Cardiac muscle cell (in vitro differentiated cells and primary cell): ENCODE results near the gene RAI1. TPM values are rescaled to one million over a fixed set of nuclear protein-coding genes. Genes with fewer than 3 reads are reported as not detected.

Experiments
- DNase-seq, 2 donors: peaks; one replicate each; pipeline versions ENCODE4 v3.0.0 to v3.0.0-alpha.2; 2010 to 2017; ENCODE audit warnings: low read depth in 1 of 2, low spot score in 1 of 2
- H3K27ac ChIP-seq: fragments of 200-600 bp; sonication (generic); 2 replicates; pipeline ENCODE4 v1.5.1; 2016
- H3K27me3 ChIP-seq: fragments of 200-600 bp; sonication (generic); 2 replicates; pipeline ENCODE4 v1.6.0; 2016; ENCODE audit warnings: control low read depth
- H3K36me3 ChIP-seq: fragments of 200-600 bp; sonication (generic); 2 replicates; pipeline ENCODE4 v1.5.1; 2016; ENCODE audit warnings: control low read depth
- H3K4me1 ChIP-seq: fragments of 200-600 bp; sonication (generic); 2 replicates; pipeline ENCODE4 v1.8.1; 2017; ENCODE audit warnings: low read depth, mild to moderate bottlenecking, mixed run types
- H3K4me3 ChIP-seq: fragments of 200-600 bp; sonication (generic); 2 replicates; pipeline ENCODE4 v1.5.1; 2016; ENCODE audit warnings: mild to moderate bottlenecking
- H3K9me3 ChIP-seq: fragments of 200-600 bp; sonication (generic); 2 replicates; pipeline ENCODE4 v1.5.1; 2017; ENCODE audit warnings: low read depth, mild to moderate bottlenecking, control low read depth
- CTCF ChIP-seq: IDR thresholded peaks from 2 replicates; pipeline ENCODE4 v1.5.1; 2012; ENCODE audit warnings: low read depth, mild to moderate bottlenecking, low read length
- polyA plus RNA-seq: library from polyadenylated mRNA; unstranded; fragments of >200 nt; fragmentation: Nextera tagmentation; extraction: Ambion mirVana; gene quantifications from 2 replicates; pipeline ENCODE4 v1.2.1, GENCODE V29; 2016
- total RNA-seq: library from RNA; depleted of rRNA; stranded (reverse); fragments of >200 nt; gene quantifications from 2 replicates; pipeline ENCODE4 v1.2.3, GENCODE V29; 2016

Gene RAI1
- total and polyA plus RNA-seq, 2 experiments from 2014 or later: 20.2 to 46.2 TPM

- H3K36me3 ChIP-seq: no peaks in the 10 kb centered on the region
- no peak overlapping the region for H3K27ac ChIP-seq
- no peak for TF ChIP-seq CTCF
- no peaks in the 10 kb centered on the region for H3K9me3 ChIP-seq
- H3K4me1 ChIP-seq: peaks cover 3% of the 10 kb centered on the region
- no peaks in the 10 kb centered on the region for H3K27me3 ChIP-seq
- H3K4me3 ChIP-seq: no peak overlapping the region
- no peak for DNase-seq
Observed at GRCh38 chr17:17661134-17661533, 20.1 kb upstream of the RAI1 start.

GRCh38 chr17:17661834-17662385 lies 19.3 kb upstream of the RAI1 start:
- TF ChIP-seq CTCF: no peak
- peak in 1 of 2 donors; percentile 31 for DNase-seq
- Histone ChIP-seq H3K27me3 (no peaks in the 10 kb centered on the region), H3K9me3 (no peaks in the 10 kb centered on the region), H3K4me1 (peaks cover 3% of the 10 kb centered on the region), H3K36me3 (no peaks in the 10 kb centered on the region), H3K27ac (no peak overlapping the region), H3K4me3 (no peak overlapping the region)

- Histone ChIP-seq H3K4me3 (no peak overlapping the region), H3K4me1 (peaks cover 3% of the 10 kb centered on the region), H3K36me3 (no peaks in the 10 kb centered on the region), H3K9me3 (no peaks in the 10 kb centered on the region), H3K27me3 (no peaks in the 10 kb centered on the region), H3K27ac (no peak overlapping the region)
- TF ChIP-seq CTCF: no peak
- DNase-seq: peak; percentile 84 to 97
Observed at GRCh38 chr17:17663160-17664063, 17.8 kb upstream of the RAI1 start.

GRCh38 chr17:17664064-17664452 lies 17.2 kb upstream of the RAI1 start:
- Histone ChIP-seq H3K9me3 (no peaks in the 10 kb centered on the region), H3K4me1 (peaks cover 3% of the 10 kb centered on the region), H3K27me3 (no peaks in the 10 kb centered on the region), H3K27ac (no peak overlapping the region), H3K4me3 (no peak overlapping the region), H3K36me3 (no peaks in the 10 kb centered on the region)
- no peak for TF ChIP-seq CTCF
- no peak for DNase-seq

GRCh38 chr17:17665255-17665654 lies 16.0 kb upstream of the RAI1 start:
- no peak for TF ChIP-seq CTCF
- Histone ChIP-seq H3K4me1 (peaks cover 3% of the 10 kb centered on the region), H3K27me3 (no peaks in the 10 kb centered on the region), H3K9me3 (no peaks in the 10 kb centered on the region), H3K27ac (no peak overlapping the region), H3K4me3 (no peak overlapping the region), H3K36me3 (no peaks in the 10 kb centered on the region)
- DNase-seq: no peak
